GM23338 (cell line): ENCODE results near the gene DPF1. TPM values are rescaled to one million over a fixed set of nuclear protein-coding genes. Genes with fewer than 3 reads are reported as not detected.
A peak's percentile ranks its signal among the peaks of the same experiment; 100 is the strongest.

Source experiments
- ATAC-seq: fragments of 200-7000 bp; cut with Tn5 transposase; 3 replicates; pipeline ENCODE4 v1.9.1; 2020
- DNase-seq: peaks from one replicate; pipeline ENCODE4 v3.0.0-alpha.2; 2015; ENCODE audit warnings: low spot score
- H2AFZ ChIP-seq: fragments of 200-600 bp; sonication (generic); 2 replicates; pipeline ENCODE4 v1.8.0; 2016; ENCODE audit warnings: antibody characterized with exemption, mild to moderate bottlenecking, moderate library complexity
- H3F3A ChIP-seq: fragments of 200-600 bp; sonication (generic); replicated peaks from 2 replicates; pipeline ENCODE4 v1.8.0; 2017; ENCODE audit warnings: antibody characterized with exemption, mixed run types, low read depth
- H3K27ac ChIP-seq: fragments of 200-600 bp; sonication (generic); 2 replicates; pipeline ENCODE4 v1.6.1; 2016; ENCODE audit warnings: low read depth
- H3K27me3 ChIP-seq: fragments of 200-600 bp; sonication (generic); 2 replicates; pipeline ENCODE4 v1.8.0; 2016; ENCODE audit warnings: mild to moderate bottlenecking, mixed run types, moderate library complexity; ENCODE audit not compliant: insufficient read depth
- H3K36me3 ChIP-seq: fragments of 200-600 bp; sonication (generic); 2 replicates; pipeline ENCODE4 v1.8.0; 2016; ENCODE audit warnings: mild to moderate bottlenecking; ENCODE audit not compliant: insufficient read depth
- H3K4me1 ChIP-seq: fragments of 200-600 bp; sonication (generic); 2 replicates; pipeline ENCODE4 v1.8.0; 2016; ENCODE audit warnings: mild to moderate bottlenecking, moderate library complexity; ENCODE audit not compliant: insufficient read depth
- H3K4me2 ChIP-seq: fragments of 200-600 bp; sonication (generic); 2 replicates; pipeline ENCODE4 v1.7.1; 2017; ENCODE audit warnings: mixed run types
- H3K4me3 ChIP-seq: fragments of 200-600 bp; sonication (generic); 2 replicates; pipeline ENCODE4 v1.6.1; 2016; ENCODE audit warnings: mixed run types
- H3K79me2 ChIP-seq: fragments of 200-600 bp; sonication (generic); replicated peaks from 2 replicates; pipeline ENCODE4 v1.8.0; 2017; ENCODE audit warnings: mild to moderate bottlenecking; ENCODE audit not compliant: insufficient read depth
- H3K9me2 ChIP-seq: fragments of 200-600 bp; sonication (generic); 2 replicates; pipeline ENCODE4 v1.8.0; 2017; ENCODE audit not compliant: insufficient read depth
- H4K20me1 ChIP-seq: fragments of 200-600 bp; sonication (generic); replicated peaks from 2 replicates; pipeline ENCODE4 v1.8.0; 2017; ENCODE audit warnings: mild to moderate bottlenecking; ENCODE audit not compliant: insufficient read depth
- H3K27ac Mint-ChIP-seq: 2 replicates; pipeline ENCODE4 v1.8.0; 2020; ENCODE audit warnings: inconsistent platforms, mild to moderate bottlenecking, moderate library complexity, mixed read lengths
- H3K27me3 Mint-ChIP-seq: 3 replicates; pipeline ENCODE4 v1.8.0; 2022; ENCODE audit warnings: low read depth, mild to moderate bottlenecking, moderate library complexity, mixed read lengths, inconsistent platforms; ENCODE audit not compliant: insufficient read depth, poor library complexity
- H3K36me3 Mint-ChIP-seq: 3 replicates; pipeline ENCODE4 v1.8.0; 2021; ENCODE audit warnings: low read depth, mild to moderate bottlenecking, inconsistent platforms, moderate library complexity, mixed read lengths
- H3K4me1 Mint-ChIP-seq: 3 replicates; pipeline ENCODE4 v1.8.0; 2020; ENCODE audit warnings: mild to moderate bottlenecking, inconsistent platforms, mixed read lengths
- H3K4me3 Mint-ChIP-seq: 3 replicates; pipeline ENCODE4 v1.8.0; 2021; ENCODE audit warnings: moderate library complexity, mild to moderate bottlenecking, inconsistent platforms, mixed read lengths
- H3K9me3 Mint-ChIP-seq: 3 replicates; pipeline ENCODE4 v1.8.0; 2020; ENCODE audit warnings: moderate library complexity, mild to moderate bottlenecking, inconsistent platforms, mixed read lengths
- EZH2phosphoT487 ChIP-seq: fragments of 200-600 bp; sonication (generic); IDR thresholded peaks from one replicate; pipeline ENCODE4 v1.8.1; 2018; ENCODE audit warnings: antibody characterized with exemption; ENCODE audit not compliant: unreplicated experiment
- JUNB ChIP-seq: IDR thresholded peaks from one replicate; pipeline ENCODE4 v1.6.1; 2016; ENCODE audit warnings: antibody characterized with exemption; ENCODE audit not compliant: unreplicated experiment
- NANOG ChIP-seq: IDR thresholded peaks from 2 replicates; pipeline ENCODE4 v1.6.1; 2016; ENCODE audit warnings: antibody characterized with exemption, borderline replicate concordance
- POLR2AphosphoS5 ChIP-seq: IDR thresholded peaks from 2 replicates; pipeline ENCODE4 v1.6.1; 2016; ENCODE audit warnings: antibody characterized with exemption, low read depth
- ZNF331 ChIP-seq: fragments of 250-450 bp; sonication (Bioruptor Pico); IDR thresholded peaks from 2 replicates; pipeline ENCODE4 v1.5.0; 2020; ENCODE audit warnings: low read depth, mild to moderate bottlenecking, moderate library complexity
- ZNF462 ChIP-seq: fragments of 250-450 bp; sonication (Bioruptor Pico); IDR thresholded peaks from 2 replicates; pipeline ENCODE4 v1.5.0; 2020; ENCODE audit warnings: mild to moderate bottlenecking, moderate library complexity
- polyA plus RNA-seq: library from polyadenylated mRNA; unstranded; fragments of >200 nt; fragmentation: Nextera tagmentation; extraction: Ambion mirVana; gene quantifications from 2 replicates; pipeline ENCODE4 v1.2.1, GENCODE V29; 2016
- total RNA-seq: library from RNA; depleted of rRNA; stranded (reverse); fragments of >200 nt; shearing (Covaris generic); gene quantifications from 2 replicates; pipeline ENCODE4 v1.2.3, GENCODE V29; 2014
- TF ChIP-seq, protein P1 (sequence below), 2 experiments: fragments of 200-600 bp in 1 of 2; sonication (generic) in 1 of 2; conservative IDR thresholded peaks; 2 replicates each; pipeline versions ENCODE4 v1.5.1 to v1.6.1; 2016 to 2017; ENCODE audit warnings: antibody characterized with exemption in 2 of 2, low read depth in 2 of 2, mild to moderate bottlenecking in 2 of 2, moderate library complexity in 1 of 2

Gene DPF1
- total and polyA plus RNA-seq, 2 experiments from 2014 or later: 8.3 to 11.7 TPM

- Histone ChIP-seq H3K79me2 (no peaks in the 10 kb centered on the region), H4K20me1 (no peaks in the 10 kb centered on the region), H3K9me2 (no peaks in the 10 kb centered on the region), H3K27ac (peak overlapping the region; percentile 77), H3K4me2 (peak overlapping the region; percentile 99), H3K27me3 (no peaks in the 10 kb centered on the region), H3K36me3 (no peaks in the 10 kb centered on the region), H2AFZ (peak overlapping the region; percentile 78; the same call in 1 of the 2 replicates), H3K4me3 (peak overlapping the region; percentile 80), H3F3A (peaks cover 26% of the 10 kb centered on the region), H3K4me1 (peaks cover 14% of the 10 kb centered on the region)
- no peak for TF ChIP-seq ZNF331 (CRISPR knock-in tag)
- peak; percentile 70 for TF ChIP-seq POLR2AphosphoS5
- TF ChIP-seq, protein P1, sequence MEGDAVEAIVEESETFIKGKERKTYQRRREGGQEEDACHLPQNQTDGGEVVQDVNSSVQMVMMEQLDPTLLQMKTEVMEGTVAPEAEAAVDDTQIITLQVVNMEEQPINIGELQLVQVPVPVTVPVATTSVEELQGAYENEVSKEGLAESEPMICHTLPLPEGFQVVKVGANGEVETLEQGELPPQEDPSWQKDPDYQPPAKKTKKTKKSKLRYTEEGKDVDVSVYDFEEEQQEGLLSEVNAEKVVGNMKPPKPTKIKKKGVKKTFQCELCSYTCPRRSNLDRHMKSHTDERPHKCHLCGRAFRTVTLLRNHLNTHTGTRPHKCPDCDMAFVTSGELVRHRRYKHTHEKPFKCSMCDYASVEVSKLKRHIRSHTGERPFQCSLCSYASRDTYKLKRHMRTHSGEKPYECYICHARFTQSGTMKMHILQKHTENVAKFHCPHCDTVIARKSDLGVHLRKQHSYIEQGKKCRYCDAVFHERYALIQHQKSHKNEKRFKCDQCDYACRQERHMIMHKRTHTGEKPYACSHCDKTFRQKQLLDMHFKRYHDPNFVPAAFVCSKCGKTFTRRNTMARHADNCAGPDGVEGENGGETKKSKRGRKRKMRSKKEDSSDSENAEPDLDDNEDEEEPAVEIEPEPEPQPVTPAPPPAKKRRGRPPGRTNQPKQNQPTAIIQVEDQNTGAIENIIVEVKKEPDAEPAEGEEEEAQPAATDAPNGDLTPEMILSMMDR (conservative IDR thresholded peaks at IDR 0.05; ENCODE audit: low read depth in 2 of 2): no peak
- TF ChIP-seq EZH2phosphoT487: no peak
- no peak for TF ChIP-seq ZNF462 (CRISPR knock-in tag)
- TF ChIP-seq JUNB: no peak
- no peak for TF ChIP-seq NANOG
- H3K36me3 Mint-ChIP-seq: peaks cover 6% of the 10 kb centered on the region; the same call in 1 of the 3 replicates
- ATAC-seq: peak; percentile 67
- peaks cover 48% of the 10 kb centered on the region for H3K4me1 Mint-ChIP-seq
- DNase-seq: peak; percentile 97
- H3K27ac Mint-ChIP-seq: peak overlapping the region; percentile 83
- H3K9me3 Mint-ChIP-seq: no peaks in the 10 kb centered on the region; the same call in 2 of the 3 replicates
- peak overlapping the region; percentile 82 for H3K4me3 Mint-ChIP-seq
- H3K27me3 Mint-ChIP-seq: peaks cover 25% of the 10 kb centered on the region
Measured at GRCh38 chr19:38210458-38210987, 13.5 kb downstream of the DPF1 start.
